ENCODE results near the gene PLEKHA6. TPM values are rescaled to one million over a fixed set of nuclear protein-coding genes. Genes with fewer than 3 reads are reported as not detected.
"Not testable (repeated sequence)": the region's sequence is repeated elsewhere in the genome, so short reads cannot be mapped to it uniquely, and the experiment has no call there.

Gene PLEKHA6
- total and polyA plus RNA-seq, 4 donors: 17.1 to 33.2 (median 26.6) TPM

DNA sequence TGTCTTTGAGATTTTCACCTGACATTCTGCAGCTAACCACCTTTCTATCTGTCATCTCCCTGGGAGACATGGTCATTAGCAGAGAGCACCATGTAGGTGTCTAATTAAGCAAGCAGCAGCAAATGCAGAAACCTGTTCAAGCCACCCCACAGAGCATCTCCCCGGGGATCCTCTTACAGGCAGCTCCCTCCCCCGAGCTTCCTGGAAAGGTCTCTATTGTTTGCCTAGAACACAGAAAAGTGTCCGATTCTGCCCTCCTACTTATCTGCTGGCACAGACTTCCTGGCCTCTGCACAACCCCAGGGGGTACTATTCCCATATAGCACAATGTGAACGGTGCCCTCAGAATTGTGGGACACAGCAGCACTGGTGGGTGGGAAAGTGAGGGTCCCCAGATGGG is 46.1 kb downstream of the PLEKHA6 start:
- Histone ChIP-seq H3K27ac (ENCODE audit: low read depth, low read length) (no peak overlapping the region), H3K9me3 (ENCODE audit: control insufficient read depth, insufficient read depth, low read length) (no peaks in the 10 kb centered on the region), H3K36me3 (ENCODE audit: control insufficient read depth, insufficient read depth, low read length) (peaks cover 2% of the 10 kb centered on the region), H3K4me1 (ENCODE audit: control insufficient read depth, insufficient read depth, low read length) (peaks cover 4% of the 10 kb centered on the region), H3K27me3 (ENCODE audit: control insufficient read depth, insufficient read depth, low read length) (no peaks in the 10 kb centered on the region), H3K4me3 (ENCODE audit: low read depth, low read length) (no peak overlapping the region)
- 58% methylated on average over 3 of the region's 4 CpGs for WGBS (ENCODE audit: insufficient coverage)
- no peak for DNase-seq (ENCODE audit: low read depth in 4 of 6, low spot score in 6 of 6)

DNA sequence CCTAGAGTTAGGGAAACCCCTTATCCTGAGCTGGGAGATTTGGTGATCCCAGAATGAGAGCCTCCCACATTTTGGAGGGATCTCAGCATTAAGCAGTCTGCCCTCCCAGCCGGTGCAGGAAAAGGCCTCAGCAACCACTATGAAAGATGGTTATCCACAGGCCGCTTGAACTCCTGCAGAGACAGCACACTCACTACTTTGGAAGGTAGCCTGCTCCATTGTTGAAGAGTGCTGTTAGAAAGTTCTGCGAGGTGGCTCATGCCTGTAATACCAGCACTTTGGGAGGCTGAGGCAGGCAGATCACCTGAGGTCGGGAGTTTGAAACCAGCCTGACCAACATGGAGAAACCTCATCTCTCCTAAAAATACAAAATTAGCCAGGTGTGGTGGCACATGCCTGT is 48.8 kb downstream of the PLEKHA6 start:
- H3K4me3 ChIP-seq (ENCODE audit: low read depth, low read length); H3K27ac ChIP-seq (ENCODE audit: low read depth, low read length); H3K27me3 ChIP-seq (ENCODE audit: control insufficient read depth, insufficient read depth, low read length); H3K9me3 ChIP-seq (ENCODE audit: control insufficient read depth, insufficient read depth, low read length); H3K4me1 ChIP-seq (ENCODE audit: control insufficient read depth, insufficient read depth, low read length); H3K36me3 ChIP-seq (ENCODE audit: control insufficient read depth, insufficient read depth, low read length); DNase-seq (ENCODE audit: low read depth in 4 of 6, low spot score in 6 of 6): not testable (repeated sequence)
- WGBS (ENCODE audit: insufficient coverage): 83% methylated on average over 4 of the region's 4 CpGs

DNA sequence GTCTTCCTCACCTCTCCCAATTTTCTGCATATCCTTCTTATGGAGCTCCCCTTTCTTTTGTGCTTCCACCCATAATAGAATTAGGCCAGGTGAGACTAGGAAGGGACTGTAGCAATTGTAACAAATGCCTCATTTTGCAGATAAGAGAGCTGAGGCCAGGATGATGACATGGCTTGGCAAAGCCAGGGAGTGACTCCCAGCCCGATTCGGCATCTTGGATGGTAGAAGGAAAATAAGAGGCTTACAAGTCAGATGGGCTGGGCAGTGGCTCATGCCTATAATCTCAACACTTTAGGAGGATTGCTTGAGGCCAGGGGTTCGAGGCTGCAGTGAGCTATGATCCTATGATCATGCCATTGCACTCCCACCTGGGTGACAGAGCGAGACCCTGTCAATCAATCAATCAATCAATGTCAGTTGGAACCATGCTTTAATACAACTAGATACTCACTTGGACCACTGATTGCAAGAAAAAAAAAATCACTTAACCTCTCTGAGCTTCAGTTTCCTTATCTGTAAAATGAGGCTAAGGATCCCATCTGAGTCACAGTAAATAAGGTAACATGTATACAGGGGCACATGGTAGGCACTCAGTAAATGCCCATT is 51.6 kb downstream of the PLEKHA6 start:
- H3K36me3 ChIP-seq (ENCODE audit: control insufficient read depth, insufficient read depth, low read length): no peaks in the 10 kb centered on the region
- no peaks in the 10 kb centered on the region for H3K9me3 ChIP-seq (ENCODE audit: control insufficient read depth, insufficient read depth, low read length)
- WGBS (ENCODE audit: insufficient coverage): 49% methylated on average over 3 of the region's 4 CpGs
- peaks cover 3% of the 10 kb centered on the region for H3K4me1 ChIP-seq (ENCODE audit: control insufficient read depth, insufficient read depth, low read length)
- DNase-seq (ENCODE audit: low read depth in 4 of 6, low spot score in 6 of 6): no peak
- no peak overlapping the region for H3K27ac ChIP-seq (ENCODE audit: low read depth, low read length)
- no peak overlapping the region for H3K4me3 ChIP-seq (ENCODE audit: low read depth, low read length)
- H3K27me3 ChIP-seq (ENCODE audit: control insufficient read depth, insufficient read depth, low read length): no peaks in the 10 kb centered on the region

DNA sequence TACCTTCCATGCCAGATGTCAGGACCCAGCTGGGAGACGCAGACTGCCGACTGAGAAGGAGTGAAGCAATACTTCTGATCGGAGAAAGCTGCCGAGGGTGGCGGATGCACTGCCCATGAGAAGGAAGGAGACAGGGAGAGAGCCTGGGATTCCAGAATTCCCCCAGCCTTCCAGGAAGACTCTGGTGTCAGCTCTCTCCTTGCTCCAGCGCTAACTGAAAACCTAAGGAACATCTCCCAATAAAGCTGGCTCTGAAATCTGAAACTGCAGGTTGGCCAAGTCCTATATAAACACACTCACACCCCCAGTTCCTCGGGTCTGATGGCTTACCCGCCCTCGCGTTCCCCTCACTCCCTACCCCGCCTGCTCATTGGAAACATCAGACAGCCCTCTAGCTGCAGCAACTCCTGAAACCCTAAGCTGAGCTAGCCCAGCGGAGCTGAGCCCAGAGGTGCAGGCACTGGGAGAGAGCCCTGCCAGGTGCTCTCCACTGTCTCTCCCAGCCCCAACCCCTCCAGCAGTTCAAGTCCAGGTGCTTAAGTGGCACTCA is 52.3 kb downstream of the PLEKHA6 start:
- Histone ChIP-seq H3K4me3 (ENCODE audit: low read depth, low read length) (peak overlapping the region; percentile 26), H3K27ac (ENCODE audit: low read depth, low read length) (no peak overlapping the region), H3K9me3 (ENCODE audit: control insufficient read depth, insufficient read depth, low read length) (no peaks in the 10 kb centered on the region), H3K4me1 (ENCODE audit: control insufficient read depth, insufficient read depth, low read length) (peaks cover 3% of the 10 kb centered on the region), H3K27me3 (ENCODE audit: control insufficient read depth, insufficient read depth, low read length) (no peaks in the 10 kb centered on the region), H3K36me3 (ENCODE audit: control insufficient read depth, insufficient read depth, low read length) (no peaks in the 10 kb centered on the region)
- peak in 1 of 6 donors; percentile 53 for DNase-seq (ENCODE audit: low read depth in 4 of 6, low spot score in 6 of 6)
- WGBS (ENCODE audit: insufficient coverage): 29% methylated on average over 12 of the region's 12 CpGs

DNA sequence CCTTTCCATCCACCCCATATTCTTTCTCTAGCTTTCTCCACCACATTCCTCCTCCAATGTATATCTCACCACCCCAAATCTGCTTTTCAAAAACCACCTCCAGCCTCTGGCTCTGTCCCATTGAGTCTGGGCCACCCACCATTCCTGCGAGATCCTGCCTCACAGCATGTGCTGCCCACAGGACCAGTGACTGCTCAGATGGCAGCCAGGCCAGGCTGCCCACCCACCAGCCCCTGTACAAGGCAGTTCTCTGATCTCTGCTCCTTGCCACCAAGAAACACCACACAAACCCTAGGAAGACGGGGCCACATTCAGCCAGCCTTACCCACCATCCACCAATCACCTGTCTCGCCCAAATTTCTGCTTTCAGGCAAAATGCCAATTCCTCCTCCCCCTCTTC is 53.7 kb downstream of the PLEKHA6 start:
- WGBS (ENCODE audit: insufficient coverage): 92% methylated on average over 3 of the region's 3 CpGs
- H3K27me3 ChIP-seq (ENCODE audit: control insufficient read depth, insufficient read depth, low read length): no peaks in the 10 kb centered on the region
- H3K4me1 ChIP-seq (ENCODE audit: control insufficient read depth, insufficient read depth, low read length): peaks cover 3% of the 10 kb centered on the region
- no peak overlapping the region for H3K27ac ChIP-seq (ENCODE audit: low read depth, low read length)
- DNase-seq (ENCODE audit: low read depth in 4 of 6, low spot score in 6 of 6): no peak
- no peaks in the 10 kb centered on the region for H3K36me3 ChIP-seq (ENCODE audit: control insufficient read depth, insufficient read depth, low read length)
- H3K4me3 ChIP-seq (ENCODE audit: low read depth, low read length): no peak overlapping the region
- H3K9me3 ChIP-seq (ENCODE audit: control insufficient read depth, insufficient read depth, low read length): no peaks in the 10 kb centered on the region

DNA sequence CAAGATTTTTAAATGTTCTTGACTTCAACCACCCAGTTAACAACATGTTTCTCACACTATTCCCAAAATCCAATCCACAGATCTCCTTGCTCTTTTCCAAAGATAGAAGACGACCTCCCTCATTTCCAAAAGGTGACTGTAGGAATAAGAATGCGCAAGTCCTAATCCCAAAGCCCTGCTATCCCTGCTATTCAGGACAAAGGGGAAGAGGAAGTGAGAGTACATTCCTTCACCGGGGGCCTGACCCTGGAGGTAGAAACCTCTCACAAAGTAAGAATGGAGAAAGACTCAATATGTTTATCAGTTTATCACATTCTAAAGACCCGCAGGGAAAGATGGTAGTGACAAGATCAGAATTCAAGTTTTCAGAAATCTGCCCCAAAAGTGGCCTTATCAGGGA is 55.7 kb downstream of the PLEKHA6 start:
- DNase-seq (ENCODE audit: low read depth in 4 of 6, low spot score in 6 of 6): no peak
- Histone ChIP-seq H3K4me1 (ENCODE audit: control insufficient read depth, insufficient read depth, low read length) (peaks cover 3% of the 10 kb centered on the region), H3K9me3 (ENCODE audit: control insufficient read depth, insufficient read depth, low read length) (no peaks in the 10 kb centered on the region), H3K27ac (ENCODE audit: low read depth, low read length) (no peak overlapping the region), H3K36me3 (ENCODE audit: control insufficient read depth, insufficient read depth, low read length) (peaks cover 2% of the 10 kb centered on the region), H3K27me3 (ENCODE audit: control insufficient read depth, insufficient read depth, low read length) (no peaks in the 10 kb centered on the region), H3K4me3 (ENCODE audit: low read depth, low read length) (no peak overlapping the region)
- WGBS (ENCODE audit: insufficient coverage): no CpG with 5 or more reads among the region's 4 CpGs

DNA sequence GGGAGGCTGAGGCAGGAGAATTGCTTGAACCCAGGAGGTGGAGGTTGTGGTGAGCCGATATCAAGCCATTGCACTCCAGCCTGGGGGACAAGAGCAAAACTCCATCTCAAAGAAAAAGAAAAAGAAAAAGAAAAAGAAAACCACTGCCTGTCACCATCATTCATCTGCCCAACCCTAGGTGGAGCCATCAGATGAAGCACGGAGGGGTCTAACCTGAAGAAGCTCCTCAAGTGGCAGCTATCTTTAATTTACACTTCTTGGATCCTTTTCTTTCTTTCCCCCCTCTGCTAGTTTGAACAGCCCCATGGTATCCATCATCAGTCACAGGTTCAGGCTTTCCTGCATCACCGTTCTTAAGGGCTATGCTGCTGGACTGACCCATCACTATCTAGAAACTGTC is 57.0 kb downstream of the PLEKHA6 start:
- H3K9me3 ChIP-seq (ENCODE audit: control insufficient read depth, insufficient read depth, low read length): no peaks in the 10 kb centered on the region
- WGBS (ENCODE audit: insufficient coverage): 86% methylated on average over 3 of the region's 3 CpGs
- DNase-seq (ENCODE audit: low read depth in 4 of 6, low spot score in 6 of 6): no peak
- H3K36me3 ChIP-seq (ENCODE audit: control insufficient read depth, insufficient read depth, low read length): peaks cover 2% of the 10 kb centered on the region
- no peak overlapping the region for H3K4me3 ChIP-seq (ENCODE audit: low read depth, low read length)
- peaks cover 3% of the 10 kb centered on the region for H3K4me1 ChIP-seq (ENCODE audit: control insufficient read depth, insufficient read depth, low read length)
- H3K27ac ChIP-seq (ENCODE audit: low read depth, low read length): no peak overlapping the region
- H3K27me3 ChIP-seq (ENCODE audit: control insufficient read depth, insufficient read depth, low read length): no peaks in the 10 kb centered on the region

DNA sequence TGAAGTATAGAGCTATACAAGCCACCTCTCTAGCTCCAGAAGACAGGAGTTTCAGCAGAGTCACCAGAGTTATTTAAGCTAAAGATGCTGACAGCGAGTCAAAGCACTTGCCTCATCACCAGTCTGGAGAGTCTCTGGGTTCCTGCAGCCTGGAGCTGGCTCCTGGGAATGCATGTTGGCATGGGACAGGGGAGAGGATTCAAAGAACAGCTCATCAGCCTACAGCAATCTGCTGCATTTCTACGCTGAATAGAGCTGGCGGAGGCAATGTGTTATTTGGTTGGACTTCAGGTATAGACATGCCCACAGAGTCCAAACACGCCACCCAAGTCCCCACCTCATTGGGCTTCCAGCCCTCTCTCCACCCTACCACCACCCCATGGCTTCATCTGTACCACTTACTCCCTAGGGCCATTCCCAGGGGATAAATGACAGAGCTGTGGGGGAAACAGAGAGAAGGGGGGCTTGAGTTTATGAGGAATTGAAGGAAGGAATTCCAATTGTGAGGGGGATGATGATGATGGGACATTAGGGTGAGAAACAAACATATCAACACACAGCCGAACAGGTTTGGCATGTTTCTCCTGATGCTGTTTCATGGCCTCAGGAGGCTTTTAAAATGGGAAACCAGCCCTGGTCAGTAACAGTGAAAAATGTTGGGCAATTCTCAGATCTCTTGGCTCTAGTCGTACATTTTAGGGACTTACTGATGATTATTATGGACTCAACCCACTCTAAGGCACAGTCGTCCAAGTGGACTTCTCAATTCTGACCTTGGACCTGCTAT is 58.4 kb downstream of the PLEKHA6 start:
- H3K27ac ChIP-seq (ENCODE audit: low read depth, low read length): no peak overlapping the region
- WGBS (ENCODE audit: insufficient coverage): 100% methylated on average over 2 of the region's 7 CpGs
- DNase-seq (ENCODE audit: low read depth in 4 of 6, low spot score in 6 of 6): peak in 1 of 6 donors; percentile 68
- H3K27me3 ChIP-seq (ENCODE audit: control insufficient read depth, insufficient read depth, low read length): no peaks in the 10 kb centered on the region
- peaks cover 3% of the 10 kb centered on the region for H3K4me1 ChIP-seq (ENCODE audit: control insufficient read depth, insufficient read depth, low read length)
- no peak overlapping the region for H3K4me3 ChIP-seq (ENCODE audit: low read depth, low read length)
- H3K9me3 ChIP-seq (ENCODE audit: control insufficient read depth, insufficient read depth, low read length): no peaks in the 10 kb centered on the region
- H3K36me3 ChIP-seq (ENCODE audit: control insufficient read depth, insufficient read depth, low read length): peaks cover 2% of the 10 kb centered on the region

DNA sequence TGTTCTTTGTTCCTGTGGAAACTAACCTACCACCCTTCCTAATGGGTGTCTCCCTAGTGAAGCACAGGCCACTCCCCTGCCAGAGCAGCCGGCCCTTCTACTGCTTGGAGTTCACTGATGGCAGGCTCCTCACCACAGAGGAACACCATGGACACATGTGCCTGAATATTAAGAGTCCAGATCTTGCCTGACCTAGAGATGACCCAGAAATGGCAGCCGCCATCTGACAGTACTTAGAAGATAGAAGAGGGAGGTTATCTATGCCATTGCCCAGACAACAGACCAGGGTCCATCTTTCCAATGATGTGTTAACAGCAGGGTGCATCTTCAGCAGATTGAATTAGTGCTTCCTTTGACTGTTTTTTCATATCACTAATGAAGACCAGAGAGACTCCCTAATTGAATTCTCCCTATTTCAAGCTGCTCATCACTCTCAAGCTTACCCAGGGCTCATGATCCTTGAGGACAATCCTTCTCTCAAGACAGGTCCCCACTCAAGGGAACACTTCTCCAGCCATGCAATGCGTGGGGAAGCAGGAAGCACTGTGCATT is 59.8 kb downstream of the PLEKHA6 start:
- no peak overlapping the region for H3K27ac ChIP-seq (ENCODE audit: low read depth, low read length)
- peaks cover 13% of the 10 kb centered on the region for H3K4me1 ChIP-seq (ENCODE audit: control insufficient read depth, insufficient read depth, low read length)
- no peak overlapping the region for H3K4me3 ChIP-seq (ENCODE audit: low read depth, low read length)
- WGBS (ENCODE audit: insufficient coverage): 55% methylated on average over 2 of the region's 3 CpGs
- peaks cover 2% of the 10 kb centered on the region for H3K36me3 ChIP-seq (ENCODE audit: control insufficient read depth, insufficient read depth, low read length)
- no peak for DNase-seq (ENCODE audit: low read depth in 4 of 6, low spot score in 6 of 6)
- H3K27me3 ChIP-seq (ENCODE audit: control insufficient read depth, insufficient read depth, low read length): no peaks in the 10 kb centered on the region
- no peaks in the 10 kb centered on the region for H3K9me3 ChIP-seq (ENCODE audit: control insufficient read depth, insufficient read depth, low read length)

Measured in spinal cord (tissue), 10 donors.